22Rv1 (cell line): Measurements from ENCODE around the gene GAN.

ENCODE experiments used
- H3K27ac ChIP-seq: fragments of 450-650 bp; 2 replicates; pipeline ENCODE4 v1.5.1; 2017
- CTCF ChIP-seq: fragments of 450-650 bp; IDR thresholded peaks from 2 replicates; pipeline ENCODE4 v1.5.1; 2017; ENCODE audit warnings: mild to moderate bottlenecking
- ZFX ChIP-seq: fragments of 450-650 bp; IDR thresholded peaks from 2 replicates; pipeline ENCODE4 v1.6.1; 2017; ENCODE audit warnings: antibody characterized with exemption, borderline replicate concordance

Gene GAN

DNA sequence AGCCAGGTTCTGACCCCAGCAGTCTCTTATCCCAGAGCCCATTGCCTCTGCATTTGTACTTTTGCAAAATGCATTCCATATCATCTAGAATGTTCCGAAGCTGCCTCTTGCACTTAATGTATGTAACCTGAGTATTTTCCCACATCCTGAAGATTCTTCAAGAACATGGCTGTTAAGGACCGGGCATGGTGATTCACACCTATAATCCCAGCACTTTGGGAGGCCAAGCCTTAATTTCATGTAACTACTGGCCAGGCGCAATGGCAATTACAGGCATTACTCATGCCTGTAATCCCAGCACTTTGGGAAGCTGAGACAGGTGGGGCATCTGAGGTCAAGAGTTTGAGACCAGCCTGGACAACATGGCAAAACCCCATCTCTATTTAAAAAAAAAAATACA is 31.7 kb upstream of the GAN start:
- TF ChIP-seq CTCF, result no peak
- no peak for TF ChIP-seq ZFX
- no peak overlapping the region for H3K27ac ChIP-seq

- H3K27ac ChIP-seq, result no peak overlapping the region
- no peak for TF ChIP-seq CTCF
- TF ChIP-seq ZFX, result no peak
Observed at GRCh38 chr16:81284995-81285600, 29.7 kb upstream of the GAN start.

- no peak overlapping the region for H3K27ac ChIP-seq
- TF ChIP-seq ZFX (no peak), CTCF (no peak)
Observed at GRCh38 chr16:81286190-81286589, 28.6 kb upstream of the GAN start.

- TF ChIP-seq CTCF (no peak), ZFX (no peak)
- H3K27ac ChIP-seq, result no peak overlapping the region
Observed at GRCh38 chr16:81291117-81291516, 23.6 kb upstream of the GAN start.

DNA sequence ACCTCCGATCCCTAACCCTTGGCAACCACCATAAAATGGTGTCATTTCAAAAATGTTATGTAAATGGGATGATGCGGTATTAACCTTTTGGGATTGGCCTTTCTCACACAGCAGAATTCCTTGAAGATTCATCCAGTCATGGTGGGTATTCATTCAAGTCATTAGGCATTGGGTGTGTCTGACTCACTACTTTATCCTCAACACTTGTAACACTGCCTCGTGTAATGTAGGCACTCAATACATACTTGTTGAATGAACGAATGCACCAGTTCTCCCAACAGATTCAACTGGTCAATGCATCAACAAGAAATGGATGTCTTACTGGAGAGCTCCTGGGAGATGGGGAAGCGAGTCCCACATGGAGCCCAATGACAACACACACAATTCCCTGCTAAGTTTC is 21.8 kb upstream of the GAN start:
- H3K27ac ChIP-seq, result no peak overlapping the region
- TF ChIP-seq CTCF (no peak), ZFX (no peak)

GRCh38 chr16:81293909-81294802 is 20.6 kb upstream of the GAN start:
- TF ChIP-seq ZFX (no peak), CTCF (no peak)
- no peak overlapping the region; the same call in 1 of the 2 replicates for H3K27ac ChIP-seq

DNA sequence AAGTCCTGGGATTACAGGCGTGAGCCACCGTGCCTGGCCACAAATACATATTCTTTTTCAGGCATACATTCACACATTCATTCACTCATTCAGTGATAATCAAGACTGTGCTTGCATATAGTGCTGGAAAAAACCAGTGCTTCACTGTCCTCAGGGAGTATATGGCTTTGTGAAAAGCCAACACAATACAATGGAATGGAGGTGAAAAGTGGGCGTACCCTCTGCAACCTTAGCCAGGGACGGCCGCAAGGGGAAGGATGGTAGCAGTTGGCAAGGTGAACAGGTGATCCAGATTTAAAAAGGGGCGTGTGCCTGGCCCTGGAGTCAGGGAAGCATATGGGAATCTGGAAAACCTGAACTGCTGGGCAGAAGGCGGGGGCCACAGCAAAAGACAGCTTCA is 18.1 kb upstream of the GAN start:
- TF ChIP-seq CTCF, result no peak
- TF ChIP-seq ZFX, result no peak
- no peak overlapping the region for H3K27ac ChIP-seq
